ENCODE data around the gene KLHDC3.
"Not testable (repeated sequence)": the region's sequence is repeated elsewhere in the genome, so short reads cannot be mapped to it uniquely, and the experiment has no call there.

Gene KLHDC3

DNA sequence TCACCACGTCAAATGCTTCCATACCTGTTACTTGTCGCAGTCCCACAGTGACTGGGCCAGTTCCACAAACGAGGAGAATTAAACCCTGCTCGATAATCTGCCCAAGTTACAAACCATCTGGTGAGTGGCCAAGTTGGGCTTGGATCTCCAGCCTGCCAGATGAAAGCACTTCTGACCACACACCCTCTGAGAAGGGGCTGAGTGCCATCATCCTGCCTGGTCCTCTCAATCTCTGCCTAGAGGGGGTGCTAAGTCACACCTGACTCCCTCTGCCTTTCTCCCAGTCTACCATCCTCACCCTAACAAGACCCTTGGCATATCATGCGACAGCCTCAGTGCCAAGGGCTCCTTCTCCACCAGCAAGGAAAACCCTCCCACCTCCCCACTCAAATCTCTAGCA, 23.1 kb downstream of the KLHDC3 start:
- no peak for DNase-seq (ENCODE audit: low read depth)
- TF ChIP-seq, protein P1, sequence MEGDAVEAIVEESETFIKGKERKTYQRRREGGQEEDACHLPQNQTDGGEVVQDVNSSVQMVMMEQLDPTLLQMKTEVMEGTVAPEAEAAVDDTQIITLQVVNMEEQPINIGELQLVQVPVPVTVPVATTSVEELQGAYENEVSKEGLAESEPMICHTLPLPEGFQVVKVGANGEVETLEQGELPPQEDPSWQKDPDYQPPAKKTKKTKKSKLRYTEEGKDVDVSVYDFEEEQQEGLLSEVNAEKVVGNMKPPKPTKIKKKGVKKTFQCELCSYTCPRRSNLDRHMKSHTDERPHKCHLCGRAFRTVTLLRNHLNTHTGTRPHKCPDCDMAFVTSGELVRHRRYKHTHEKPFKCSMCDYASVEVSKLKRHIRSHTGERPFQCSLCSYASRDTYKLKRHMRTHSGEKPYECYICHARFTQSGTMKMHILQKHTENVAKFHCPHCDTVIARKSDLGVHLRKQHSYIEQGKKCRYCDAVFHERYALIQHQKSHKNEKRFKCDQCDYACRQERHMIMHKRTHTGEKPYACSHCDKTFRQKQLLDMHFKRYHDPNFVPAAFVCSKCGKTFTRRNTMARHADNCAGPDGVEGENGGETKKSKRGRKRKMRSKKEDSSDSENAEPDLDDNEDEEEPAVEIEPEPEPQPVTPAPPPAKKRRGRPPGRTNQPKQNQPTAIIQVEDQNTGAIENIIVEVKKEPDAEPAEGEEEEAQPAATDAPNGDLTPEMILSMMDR (IDR thresholded peaks at IDR 0.05; ENCODE audit: insufficient read depth, low read depth, low read length, missing control alignments) = no peak
- H3K4me3 ChIP-seq (ENCODE audit: low read length) = no peak overlapping the region

DNA sequence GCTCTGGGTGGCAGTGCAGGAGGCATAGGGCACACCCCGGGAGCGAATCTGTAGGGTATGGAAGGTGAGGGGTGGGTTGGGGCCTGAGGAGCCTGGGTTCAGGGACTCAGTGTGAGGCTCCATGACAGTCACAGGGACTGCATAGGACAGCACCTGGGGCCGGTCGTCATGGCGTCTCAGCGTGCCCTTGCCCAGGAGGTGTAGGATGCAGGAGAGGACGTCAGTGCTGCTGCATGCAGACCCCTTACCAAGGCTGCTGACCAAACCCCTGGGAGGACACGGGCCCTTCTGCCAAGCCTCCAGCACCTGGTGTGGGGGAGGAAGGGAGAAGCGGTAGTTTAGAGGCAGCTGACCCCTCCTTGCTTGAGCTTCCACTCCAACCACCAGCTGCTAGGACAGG, 23.7 kb downstream of the KLHDC3 start:
- TF ChIP-seq, protein P1 (IDR thresholded peaks at IDR 0.05; ENCODE audit: insufficient read depth, low read depth, low read length, missing control alignments) = no peak
- no peak for DNase-seq (ENCODE audit: low read depth)

DNA sequence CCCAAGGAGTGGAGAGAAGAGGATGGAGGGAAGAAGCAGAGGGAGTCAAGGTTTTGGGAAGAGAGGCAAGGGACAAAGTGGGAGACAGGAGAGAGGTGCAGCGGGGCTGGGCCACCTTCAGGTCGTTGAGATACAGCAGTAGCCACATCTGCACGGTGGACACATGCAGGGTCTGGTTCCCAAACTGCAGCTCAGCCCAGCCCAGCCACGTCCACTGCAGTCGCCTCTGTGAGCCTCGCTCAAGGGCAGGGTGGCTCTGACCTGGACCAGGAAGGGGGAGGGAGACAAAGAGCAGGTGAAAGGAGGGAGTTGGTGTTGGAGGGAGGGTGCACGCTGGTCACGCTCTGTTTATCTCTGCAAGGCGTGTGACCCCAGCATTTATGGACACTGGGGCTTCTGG, 24.7 kb downstream of the KLHDC3 start:
- H3K4me3 ChIP-seq (ENCODE audit: low read length) = no peak overlapping the region
- TF ChIP-seq, protein P1 (IDR thresholded peaks at IDR 0.05; ENCODE audit: insufficient read depth, low read depth, low read length, missing control alignments) = no peak
- no peak for DNase-seq (ENCODE audit: low read depth)

More for the DNA sequence above, 23.7 kb downstream of the KLHDC3 start:
- H3K4me3 ChIP-seq (ENCODE audit: low read length) = no peak overlapping the region

DNA sequence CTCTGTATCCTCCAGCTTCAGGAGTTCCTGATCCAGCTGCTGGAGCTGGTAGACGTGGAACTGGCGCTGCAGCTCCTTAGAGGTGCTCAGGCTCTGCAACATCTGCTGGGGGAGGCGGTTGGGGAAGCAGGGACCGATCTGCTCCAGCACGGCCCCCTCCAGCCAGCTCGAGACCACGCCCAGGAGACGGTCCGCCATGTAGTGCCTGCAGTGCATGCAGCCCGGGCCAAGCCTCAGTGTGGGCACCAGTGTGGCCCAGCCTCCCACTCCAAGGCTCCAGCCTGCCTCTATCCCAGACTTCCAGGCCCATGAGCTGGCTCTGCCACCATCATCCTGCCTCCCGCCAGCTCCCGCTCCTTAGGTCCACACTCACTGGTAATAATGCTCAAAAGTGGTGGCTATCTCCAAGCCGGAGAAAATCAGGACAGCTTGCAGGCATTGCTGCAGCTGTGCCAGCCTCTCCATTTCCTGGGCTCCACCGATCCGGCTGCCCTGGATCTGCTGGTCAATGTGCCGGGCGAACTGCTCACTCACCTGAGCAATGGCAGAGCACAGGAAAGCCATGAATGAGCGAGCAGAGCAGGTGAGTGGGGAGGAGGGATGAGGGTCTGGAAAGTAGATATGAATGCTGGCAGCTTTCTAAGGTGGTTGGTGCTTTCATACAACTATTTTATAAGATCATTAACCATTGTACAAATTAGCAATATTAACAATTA, 26.7 kb downstream of the KLHDC3 start:
- TF ChIP-seq, protein P1 (IDR thresholded peaks at IDR 0.05; ENCODE audit: insufficient read depth, low read depth, low read length, missing control alignments) = no peak
- no peak overlapping the region for H3K4me3 ChIP-seq (ENCODE audit: low read length)
- no peak for DNase-seq (ENCODE audit: low read depth)

DNA sequence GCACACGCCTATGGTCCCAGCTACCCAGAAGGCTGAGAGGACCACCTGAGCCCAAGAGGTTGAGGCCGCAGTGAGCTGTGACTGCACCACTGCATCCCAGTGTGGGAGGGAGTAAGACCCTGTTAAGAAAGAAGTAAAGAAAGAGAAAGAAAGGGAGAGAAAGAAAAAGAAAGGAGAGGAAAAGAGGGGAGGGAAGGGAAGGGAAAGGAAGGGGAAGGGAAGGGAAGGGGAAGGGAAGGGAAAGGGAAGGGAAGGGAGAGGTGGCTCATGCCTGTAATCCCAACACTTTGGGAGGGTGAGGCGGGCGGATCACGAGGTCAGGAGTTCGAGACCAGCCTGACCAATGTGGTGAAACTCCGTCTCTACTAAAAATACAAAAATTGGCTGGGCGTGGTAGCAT, 27.4 kb downstream of the KLHDC3 start:
- DNase-seq (ENCODE audit: low read depth); H3K4me3 ChIP-seq (ENCODE audit: low read length): not testable (repeated sequence)

DNA sequence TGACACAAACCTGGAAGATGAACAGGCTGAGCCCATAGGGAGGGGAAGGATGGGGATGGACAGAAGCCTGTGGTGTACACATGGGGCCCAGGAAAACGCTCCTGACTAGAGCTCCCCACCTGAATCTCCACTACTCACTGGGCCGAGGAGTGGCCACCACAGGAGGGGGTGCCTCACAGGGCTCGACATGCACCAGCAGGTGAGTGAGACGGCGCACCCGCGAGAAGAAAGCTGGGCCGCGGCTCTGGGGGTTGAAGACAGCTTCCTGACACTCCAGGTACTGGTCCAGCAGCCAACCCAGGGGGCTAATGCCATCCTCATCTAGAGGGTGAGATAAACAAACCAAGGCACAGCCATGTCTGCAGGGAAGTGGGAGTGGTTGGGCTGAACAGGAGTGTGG, 29.3 kb downstream of the KLHDC3 start:
- H3K4me3 ChIP-seq (ENCODE audit: low read length) = no peak overlapping the region
- TF ChIP-seq, protein P1 (IDR thresholded peaks at IDR 0.05; ENCODE audit: insufficient read depth, low read depth, low read length, missing control alignments) = no peak
- no peak for DNase-seq (ENCODE audit: low read depth)

DNA sequence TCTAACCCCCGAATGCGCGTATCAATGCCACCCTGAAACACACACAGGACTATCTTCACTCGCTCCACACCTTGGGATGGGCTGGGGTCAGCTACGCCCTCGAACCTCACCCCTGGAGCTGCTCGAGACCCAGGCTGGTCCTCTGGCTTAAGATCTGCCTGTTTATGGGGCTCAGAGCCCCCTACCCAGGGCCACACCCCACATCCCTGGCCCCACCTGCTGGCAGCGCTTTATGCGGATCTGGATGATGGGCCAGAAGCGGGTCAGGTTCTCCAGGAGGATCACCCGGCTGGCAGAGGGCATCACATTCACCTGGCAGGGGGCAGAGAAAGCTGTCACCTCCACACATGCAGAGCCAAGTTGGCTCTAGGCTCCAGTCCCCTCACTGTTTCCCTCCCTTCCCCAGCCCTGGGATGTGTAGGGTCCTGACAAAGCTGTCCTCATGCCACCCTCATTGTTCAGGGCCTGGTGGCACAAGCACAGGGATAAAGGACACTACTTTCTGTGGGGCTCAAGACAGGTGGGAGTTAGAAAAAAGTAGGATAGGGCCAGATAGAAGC, 31.4 kb downstream of the KLHDC3 start:
- TF ChIP-seq, protein P1 (IDR thresholded peaks at IDR 0.05; ENCODE audit: insufficient read depth, low read depth, low read length, missing control alignments) = no peak
- DNase-seq (ENCODE audit: low read depth) = no peak

More for the DNA sequence above, 31.4 kb downstream of the KLHDC3 start:
- no peak overlapping the region for H3K4me3 ChIP-seq (ENCODE audit: low read length)
